Suprapubic skin (tissue), 4 donors: ENCODE results near the gene PCNX1. TPM values are rescaled to one million over a fixed set of nuclear protein-coding genes. Genes with fewer than 3 reads are reported as not detected.

Source experiments
- DNase-seq, 2 donors: peaks; one replicate each; pipeline ENCODE4 v3.0.0-alpha.2; 2019; ENCODE audit warnings: low spot score in 2 of 2
- H3K27ac ChIP-seq: fragments of 200-600 bp; sonication (generic); one replicate; pipeline ENCODE4 v1.5.1; 2019
- H3K27me3 ChIP-seq: fragments of 200-600 bp; sonication (generic); one replicate; pipeline ENCODE4 v1.5.1; 2019
- H3K36me3 ChIP-seq: fragments of 200-600 bp; sonication (generic); one replicate; pipeline ENCODE4 v1.5.1; 2019
- H3K4me1 ChIP-seq: fragments of 200-600 bp; sonication (generic); one replicate; pipeline ENCODE4 v1.5.1; 2019
- H3K4me3 ChIP-seq: fragments of 200-600 bp; sonication (generic); one replicate; pipeline ENCODE4 v1.5.1; 2019; ENCODE audit warnings: mild to moderate bottlenecking
- H3K9me3 ChIP-seq: fragments of 200-600 bp; sonication (generic); one replicate; pipeline ENCODE4 v1.5.1; 2019
- CTCF ChIP-seq, 2 donors: fragments of 200-600 bp in 1 of 2; fragments of 450-650 bp in 1 of 2; sonication (generic) in 1 of 2; IDR thresholded peaks; one replicate each; pipeline ENCODE4 v1.5.1; 2016 to 2019; ENCODE audit warnings: antibody characterized with exemption in 2 of 2, mild to moderate bottlenecking in 1 of 2, moderate library complexity in 1 of 2
- EP300 ChIP-seq: sonication (generic); formaldehyde crosslinking; IDR thresholded peaks from one replicate; pipeline ENCODE4 v1.6.1; 2017; ENCODE audit warnings: antibody characterized with exemption
- POLR2A ChIP-seq, 2 donors: fragments of 450-650 bp; IDR thresholded peaks; one replicate each; pipeline ENCODE4 v1.6.1; 2017; ENCODE audit warnings: antibody characterized with exemption in 2 of 2, mild to moderate bottlenecking in 2 of 2, moderate library complexity in 2 of 2
- POLR2AphosphoS5 ChIP-seq, 3 donors: sonication (generic); formaldehyde crosslinking; IDR thresholded peaks; one replicate each; pipeline ENCODE4 v1.6.1; 2017; ENCODE audit warnings: antibody characterized with exemption in 3 of 3
- WGBS: methylation state at CpG from one replicate; pipeline ENCODE4 v1.1.5; 2018; 5-methylcytosine and 5-hydroxymethylcytosine counted together
- total RNA-seq, 4 donors: library from RNA; depleted of rRNA; stranded (reverse); fragments of >200 nt; gene quantifications; one replicate each; pipeline ENCODE4 v1.1.0, GENCODE V29; 2016

Gene PCNX1
- total RNA-seq, 4 donors from 2014 or later = 22.0 to 95.4 (median 29.7) TPM

DNA sequence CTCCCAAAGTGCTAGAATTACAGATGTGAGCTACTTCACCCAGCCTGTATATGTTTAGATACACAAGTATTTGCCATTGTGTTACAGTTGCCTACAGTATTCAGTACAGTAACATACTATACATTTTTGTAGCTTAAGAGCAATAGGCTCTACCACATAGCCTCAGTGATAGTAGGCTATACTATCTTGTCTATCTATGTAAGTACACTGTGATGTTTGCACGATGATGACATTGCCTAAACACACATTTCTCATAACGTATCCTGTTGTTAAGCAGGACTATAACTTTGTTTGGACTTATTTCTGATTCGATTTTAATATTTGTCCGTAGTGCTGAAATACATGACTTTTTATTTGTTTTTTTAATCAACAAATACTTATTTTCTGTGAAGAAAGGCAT is 129.2 kb downstream of the PCNX1 start:
- no peak for DNase-seq
- H3K27me3 ChIP-seq = no peaks in the 10 kb centered on the region
- H3K36me3 ChIP-seq = peaks cover 42% of the 10 kb centered on the region
- TF ChIP-seq POLR2AphosphoS5 (IDR thresholded peaks at IDR 0.05) (no peak), POLR2A (IDR thresholded peaks at IDR 0.05) (no peak), CTCF (IDR thresholded peaks at IDR 0.05) (no peak), EP300 (no peak)
- H3K4me1 ChIP-seq = no peaks in the 10 kb centered on the region
- H3K4me3 ChIP-seq = no peak overlapping the region
- peaks cover 6% of the 10 kb centered on the region for H3K9me3 ChIP-seq
- WGBS = over 99% methylated on average over 4 of the region's 4 CpGs
- no peak overlapping the region for H3K27ac ChIP-seq

DNA sequence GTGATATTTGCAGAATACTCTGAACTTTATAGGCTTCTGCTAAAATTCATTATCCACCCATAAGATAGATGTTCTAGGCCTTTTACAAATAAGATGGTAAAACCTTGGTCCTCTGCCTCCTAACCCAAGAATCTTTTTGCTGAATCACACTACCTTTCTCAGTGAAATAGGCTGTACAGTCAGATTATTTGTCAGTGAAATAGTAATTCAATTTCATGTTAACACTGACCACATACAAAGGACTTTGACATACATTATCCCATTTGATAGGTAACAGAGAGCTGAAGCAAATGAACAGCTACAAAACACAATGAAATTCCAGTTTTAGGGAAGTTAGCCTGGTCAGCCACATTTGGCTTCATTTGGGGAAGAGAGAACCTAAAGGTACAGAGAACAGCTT is 141.1 kb downstream of the PCNX1 start:
- Histone ChIP-seq H3K36me3 (peaks cover 32% of the 10 kb centered on the region), H3K4me3 (no peak overlapping the region), H3K27me3 (no peaks in the 10 kb centered on the region), H3K4me1 (no peaks in the 10 kb centered on the region), H3K27ac (no peak overlapping the region), H3K9me3 (no peaks in the 10 kb centered on the region)
- no peak for DNase-seq
- no peak for TF ChIP-seq POLR2A (IDR thresholded peaks at IDR 0.05)
- no peak for TF ChIP-seq EP300
- no peak for TF ChIP-seq CTCF (IDR thresholded peaks at IDR 0.05)
- TF ChIP-seq POLR2AphosphoS5 (IDR thresholded peaks at IDR 0.05) = no peak

GRCh38 chr14:71049435-71050133 is 142.3 kb downstream of the PCNX1 start:
- H3K4me3 ChIP-seq = no peak overlapping the region
- no peak overlapping the region for H3K27ac ChIP-seq
- TF ChIP-seq CTCF (IDR thresholded peaks at IDR 0.05) (no peak), POLR2AphosphoS5 (IDR thresholded peaks at IDR 0.05) (no peak), POLR2A (IDR thresholded peaks at IDR 0.05) (no peak), EP300 (no peak)
- no peaks in the 10 kb centered on the region for H3K4me1 ChIP-seq
- no peaks in the 10 kb centered on the region for H3K27me3 ChIP-seq
- 69% methylated on average over 3 of the region's 3 CpGs for WGBS
- H3K36me3 ChIP-seq = peaks cover 35% of the 10 kb centered on the region
- H3K9me3 ChIP-seq = no peaks in the 10 kb centered on the region
- DNase-seq = no peak

- 95% methylated on average over 2 of the region's 2 CpGs for WGBS
- peaks cover 33% of the 10 kb centered on the region for H3K36me3 ChIP-seq
Observed at GRCh38 chr14:71050227-71050823, 143.1 kb downstream of the PCNX1 start.

More at GRCh38 chr14:71050227-71050823, 143.1 kb downstream of the PCNX1 start:
- H3K4me1 ChIP-seq = no peaks in the 10 kb centered on the region
- H3K4me3 ChIP-seq = no peak overlapping the region
- no peaks in the 10 kb centered on the region for H3K27me3 ChIP-seq
- H3K9me3 ChIP-seq = no peaks in the 10 kb centered on the region
- H3K27ac ChIP-seq = no peak overlapping the region
- no peak for TF ChIP-seq POLR2A (IDR thresholded peaks at IDR 0.05)
- no peak for TF ChIP-seq POLR2AphosphoS5 (IDR thresholded peaks at IDR 0.05)
- TF ChIP-seq EP300 = no peak
- no peak for TF ChIP-seq CTCF (IDR thresholded peaks at IDR 0.05)
- DNase-seq = no peak
